Left ventricle myocardium inferior (tissue), 1 donor: ENCODE results near the gene SP110. TPM values are rescaled to one million over a fixed set of nuclear protein-coding genes. Genes with fewer than 3 reads are reported as not detected.

Experiments used
- DNase-seq: peaks from one replicate; pipeline ENCODE4 v3.0.0-alpha.2; 2020
- H3K27ac ChIP-seq: fragments of 200-600 bp; replicated peaks from 2 replicates; pipeline ENCODE4 v1.8.0; 2021
- H3K27me3 ChIP-seq: fragments of 200-600 bp; 2 replicates; pipeline ENCODE4 v1.8.0; 2021; ENCODE audit warnings: low read depth
- H3K36me3 ChIP-seq: fragments of 200-600 bp; 2 replicates; pipeline ENCODE4 v1.8.0; 2021
- H3K4me1 ChIP-seq: fragments of 200-600 bp; 2 replicates; pipeline ENCODE4 v1.8.0; 2021
- H3K4me3 ChIP-seq: fragments of 200-600 bp; 2 replicates; pipeline ENCODE4 v1.8.0; 2021; ENCODE audit warnings: mild to moderate bottlenecking, moderate library complexity
- H3K9me3 ChIP-seq: fragments of 200-600 bp; replicated peaks from 2 replicates; pipeline ENCODE4 v1.8.0; 2021
- CTCF ChIP-seq: fragments of 200-600 bp; IDR thresholded peaks from 2 replicates; pipeline ENCODE4 v1.8.0; 2021; ENCODE audit warnings: antibody characterized with exemption, mild to moderate bottlenecking, borderline replicate concordance
- intact Hi-C: fragments of 100-400 bp; cut with micrococcal nuclease; formaldehyde crosslinking; loops from one replicate; pipeline ENCODE4 v1.11.0; 2022
- total RNA-seq: library from RNA; stranded (reverse); fragmentation: NEBNext Ultra II Directional; extraction: Animal tissue kit (Norgen Biotek cat#: 25700); gene quantifications from one replicate; pipeline ENCODE4 v1.2.1, GENCODE V29; 2021
- donor health status: DM: no; HTN: yes; CAD: no; lungs with severe emphysema.

The SP110 gene
- total RNA-seq, 1 donor from 2014 or later = 10.5 TPM

GRCh38 chr2:230160112-230160660 is 59.6 kb downstream of the SP110 start:
- peak; percentile 85 for TF ChIP-seq CTCF
- Histone ChIP-seq H3K4me3 (no peak overlapping the region), H3K27me3 (no peaks in the 10 kb centered on the region), H3K9me3 (no peaks in the 10 kb centered on the region), H3K27ac (no peak overlapping the region), H3K36me3 (no peaks in the 10 kb centered on the region), H3K4me1 (peaks cover 3% of the 10 kb centered on the region)
- intact Hi-C loops = loop anchor here (10.0 kb wide), 2 partner anchors 95 to 145 kb away; partner anchors contain the start of gene SLC16A14
- DNase-seq = no peak

- peaks cover 3% of the 10 kb centered on the region for H3K4me1 ChIP-seq
- H3K27me3 ChIP-seq = no peaks in the 10 kb centered on the region
- intact Hi-C loops = no loop called here
Measured at GRCh38 chr2:230158468-230158867, 61.3 kb downstream of the SP110 start.

GRCh38 chr2:230156782-230157699 is 62.7 kb downstream of the SP110 start:
- Histone ChIP-seq H3K9me3 (peaks cover 5% of the 10 kb centered on the region), H3K4me1 (peaks cover 3% of the 10 kb centered on the region), H3K4me3 (no peak overlapping the region), H3K27ac (no peak overlapping the region), H3K36me3 (no peaks in the 10 kb centered on the region), H3K27me3 (no peaks in the 10 kb centered on the region)
- no peak for DNase-seq
- no peak for TF ChIP-seq CTCF
- intact Hi-C loops = no loop called here

More at GRCh38 chr2:230158468-230158867, 61.3 kb downstream of the SP110 start:
- Histone ChIP-seq H3K27ac (no peak overlapping the region), H3K4me3 (no peak overlapping the region), H3K9me3 (no peaks in the 10 kb centered on the region), H3K36me3 (no peaks in the 10 kb centered on the region)
- no peak for TF ChIP-seq CTCF
- no peak for DNase-seq

- no peak overlapping the region for H3K4me3 ChIP-seq
- no peak overlapping the region for H3K27ac ChIP-seq
- no peak for DNase-seq
- intact Hi-C loops = no loop called here
- no peaks in the 10 kb centered on the region for H3K27me3 ChIP-seq
- TF ChIP-seq CTCF = no peak
- no peaks in the 10 kb centered on the region for H3K36me3 ChIP-seq
- H3K9me3 ChIP-seq = peaks cover 8% of the 10 kb centered on the region
- H3K4me1 ChIP-seq = peaks cover 3% of the 10 kb centered on the region
Measured at GRCh38 chr2:230155359-230155758, 64.4 kb downstream of the SP110 start.

- Histone ChIP-seq H3K4me3 (no peak overlapping the region), H3K27ac (no peak overlapping the region), H3K4me1 (no peaks in the 10 kb centered on the region), H3K9me3 (peaks cover 8% of the 10 kb centered on the region), H3K36me3 (no peaks in the 10 kb centered on the region), H3K27me3 (no peaks in the 10 kb centered on the region)
- intact Hi-C loops = no loop called here
- DNase-seq = no peak
- TF ChIP-seq CTCF = no peak
Measured at GRCh38 chr2:230153390-230153976, 66.3 kb downstream of the SP110 start.
